ENCODE results near the gene PGC.

PGC gene

DNA sequence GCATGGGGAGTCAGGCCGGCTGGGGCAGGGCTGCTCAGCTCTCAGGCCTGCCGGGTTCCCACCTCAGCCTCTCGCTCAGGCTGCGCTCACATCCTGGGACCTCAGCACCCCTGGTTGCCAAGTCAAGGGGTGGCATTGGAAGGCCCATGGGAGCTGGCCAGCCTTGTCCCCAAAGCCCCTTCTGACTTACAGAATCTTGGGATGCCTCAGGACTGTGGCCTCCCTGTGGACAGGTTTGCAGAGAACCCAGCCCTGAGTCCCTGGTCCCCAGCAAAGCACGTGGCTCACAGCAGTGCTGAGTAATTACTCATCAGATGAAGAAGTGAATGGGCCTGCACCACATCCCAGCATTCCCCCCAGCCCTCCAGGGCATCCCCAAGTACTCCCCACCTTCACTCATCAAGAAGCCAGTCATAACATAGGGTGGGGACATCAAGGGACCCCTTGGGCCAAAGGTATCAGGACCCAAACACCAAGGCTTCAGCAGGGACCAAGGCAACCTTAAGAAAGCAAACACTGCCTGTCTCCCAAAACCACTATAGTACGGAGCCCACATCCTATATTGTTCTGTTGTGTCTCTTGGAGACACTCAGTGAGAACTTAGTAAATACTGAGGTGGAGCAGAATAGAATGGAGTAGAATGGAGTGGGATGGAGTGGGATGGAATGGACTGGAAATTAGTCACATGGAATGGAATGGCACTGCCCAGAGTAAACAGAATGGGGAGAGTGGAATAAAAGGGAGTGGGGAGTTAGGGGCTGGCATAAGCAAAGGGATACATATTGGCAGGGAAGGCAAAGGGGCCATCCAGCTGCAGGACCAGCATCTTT is 3.6 kb downstream of the PGC start:
- no peak for DNase-seq

DNA sequence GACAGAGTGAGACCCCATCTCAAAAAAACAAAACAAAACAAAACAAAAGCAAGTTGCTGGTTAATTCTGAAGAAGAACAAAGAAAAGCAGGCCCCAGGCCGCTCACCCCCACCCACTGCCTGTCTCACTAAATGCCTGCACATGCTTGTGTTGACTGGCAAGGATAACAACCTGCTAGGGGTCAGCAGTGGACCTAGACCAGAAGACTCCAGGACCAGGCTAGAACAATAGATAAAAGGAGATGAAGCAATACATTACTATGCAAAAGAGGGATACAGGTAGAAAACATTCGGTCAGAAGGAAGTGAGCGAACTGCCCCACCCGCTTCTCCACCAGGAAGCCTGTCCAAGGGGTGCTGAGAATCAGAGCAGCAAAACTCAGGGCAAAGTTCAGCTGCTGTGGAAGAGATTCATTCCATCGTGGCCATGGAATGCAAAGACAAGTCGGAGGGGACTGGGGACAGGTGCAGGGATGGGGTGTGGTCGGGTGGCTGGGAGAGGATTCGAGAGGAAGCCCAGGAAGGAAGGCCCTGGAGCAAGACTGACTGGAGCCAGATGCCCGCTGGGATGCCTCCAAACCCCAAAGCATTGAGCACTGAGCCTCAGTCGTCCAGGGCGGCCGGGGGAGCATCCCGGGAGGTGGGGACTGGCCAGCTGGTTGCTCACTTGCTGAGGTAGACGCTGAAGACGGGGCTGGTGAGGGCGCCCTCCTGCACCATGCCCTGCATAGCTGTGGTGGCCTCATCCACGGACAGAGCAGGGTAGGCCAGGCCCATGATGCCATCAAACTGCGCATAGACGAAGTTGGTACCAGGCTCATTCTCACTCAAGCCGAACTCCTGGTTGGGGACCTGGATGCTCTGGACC is 5.3 kb downstream of the PGC start:
- no peak for DNase-seq

DNA sequence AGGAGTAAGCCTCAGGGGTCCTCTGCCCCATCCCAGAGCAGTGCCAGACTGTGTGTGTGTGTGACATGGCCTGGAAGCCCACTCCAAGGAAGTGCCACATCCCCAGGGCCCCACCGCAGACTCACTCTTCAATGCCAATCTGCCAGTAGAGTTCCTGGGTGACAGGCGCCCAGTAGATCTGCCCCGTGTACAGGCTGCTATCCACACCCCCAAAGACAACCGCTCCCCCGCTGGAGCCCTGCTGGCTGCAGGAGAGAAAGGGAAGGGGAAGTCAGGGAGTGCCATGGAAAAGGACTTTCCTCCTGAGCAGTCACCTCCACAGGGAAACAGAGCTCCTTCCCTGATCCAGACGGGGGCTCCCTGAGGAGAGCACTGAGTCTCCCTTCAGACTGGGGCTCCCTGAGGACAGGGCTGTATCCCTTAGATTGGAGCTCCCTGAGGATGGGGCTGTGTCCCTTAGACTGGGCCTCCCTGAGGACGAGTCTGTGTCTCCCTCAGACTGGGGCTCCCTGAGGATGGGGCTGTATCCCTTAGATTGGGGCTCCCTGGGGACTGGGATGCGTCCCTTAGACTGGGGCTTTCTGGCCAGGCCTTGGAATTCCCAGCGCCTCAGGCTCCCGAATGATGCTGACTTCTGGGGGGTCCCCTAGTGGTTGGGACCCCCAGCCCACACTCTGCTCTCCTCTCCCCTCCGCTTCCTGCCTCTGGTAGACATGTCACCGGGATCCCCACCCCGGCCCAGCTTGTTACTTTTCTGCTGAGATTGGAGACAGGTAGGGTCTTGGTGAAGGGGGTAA is 6.6 kb downstream of the PGC start:
- DNase-seq = no peak

DNA sequence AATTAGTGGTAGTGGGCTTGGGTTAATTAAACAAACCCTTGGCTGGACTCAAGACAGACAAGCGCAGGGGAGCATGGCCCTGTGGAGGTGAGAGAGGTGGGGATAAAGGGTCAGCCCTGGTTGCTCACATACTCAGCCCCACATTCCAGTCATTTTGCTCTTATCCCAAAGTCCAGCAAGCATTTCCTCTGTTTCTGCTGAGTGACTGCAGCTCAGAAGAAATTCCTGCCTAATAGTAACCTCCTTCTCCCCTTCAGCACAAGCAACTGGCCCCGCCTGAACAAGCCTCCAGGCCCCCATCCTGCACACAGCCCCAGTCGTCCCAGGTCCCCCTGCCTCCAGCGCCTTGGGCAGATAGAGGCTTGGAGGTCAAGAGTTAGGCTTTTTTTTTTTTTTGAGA is 8.2 kb downstream of the PGC start:
- no peak for DNase-seq

DNA sequence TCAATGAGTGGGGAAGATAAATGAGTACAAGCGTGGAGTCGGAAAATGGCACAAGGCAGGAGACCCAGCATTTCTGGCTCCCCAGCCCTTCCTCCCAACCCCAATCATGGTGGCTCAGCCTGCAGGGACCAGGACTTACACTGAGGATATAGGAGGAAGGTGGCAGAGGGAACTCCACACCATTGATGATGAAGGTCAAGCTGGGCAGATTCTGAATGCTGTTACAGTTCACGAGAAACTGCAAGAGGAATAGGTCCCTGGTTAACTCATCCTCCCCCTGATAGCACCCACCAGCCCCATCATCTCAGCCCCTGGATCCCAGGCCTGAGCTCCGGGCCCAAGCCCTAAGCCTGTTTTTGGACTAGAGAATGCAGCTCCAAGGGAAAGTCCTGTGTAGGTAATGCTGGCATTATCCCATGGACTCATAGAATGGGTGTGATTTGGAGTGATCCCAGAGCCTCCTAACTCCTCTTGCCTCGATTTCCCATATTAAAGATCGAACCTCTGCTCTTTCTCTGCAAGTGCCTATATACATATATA is 9.5 kb downstream of the PGC start:
- DNase-seq = no peak

DNA sequence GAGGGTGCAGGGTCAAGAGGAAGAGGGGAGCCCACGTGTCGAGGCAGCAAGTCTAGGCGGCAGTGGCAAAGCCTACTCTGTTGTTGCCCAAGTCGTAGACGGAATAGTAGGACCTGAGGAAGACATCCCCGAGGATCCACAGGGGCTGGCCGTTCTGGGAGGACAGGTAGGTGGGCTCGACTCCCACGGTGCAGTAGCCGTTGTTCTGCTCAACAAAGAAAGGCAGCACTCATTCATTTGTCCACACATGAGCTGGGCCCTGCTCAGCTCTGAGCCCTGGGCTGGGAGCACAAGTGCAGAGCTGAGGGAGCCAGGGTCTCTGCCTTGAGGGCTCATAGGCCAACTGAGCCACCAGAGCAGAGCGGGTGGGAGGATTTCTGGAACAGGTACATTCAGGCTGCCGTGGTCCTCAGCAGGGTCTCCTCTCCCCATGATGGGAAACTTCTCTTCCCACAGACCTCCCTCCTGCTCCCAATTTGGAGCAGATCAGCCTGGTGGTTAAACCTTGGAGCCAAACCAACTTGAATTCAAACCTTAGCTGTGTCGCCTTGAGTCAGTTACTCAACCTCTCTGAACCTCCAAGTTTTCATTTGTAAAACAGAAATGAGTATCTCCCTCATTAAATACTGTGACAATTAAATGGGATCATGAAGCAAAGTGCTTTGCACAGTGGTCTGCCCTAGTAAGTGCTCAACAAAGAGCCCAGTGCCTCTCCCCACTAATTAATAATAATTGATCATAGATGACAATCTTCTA is 10.2 kb downstream of the PGC start:
- DNase-seq = no peak

DNA sequence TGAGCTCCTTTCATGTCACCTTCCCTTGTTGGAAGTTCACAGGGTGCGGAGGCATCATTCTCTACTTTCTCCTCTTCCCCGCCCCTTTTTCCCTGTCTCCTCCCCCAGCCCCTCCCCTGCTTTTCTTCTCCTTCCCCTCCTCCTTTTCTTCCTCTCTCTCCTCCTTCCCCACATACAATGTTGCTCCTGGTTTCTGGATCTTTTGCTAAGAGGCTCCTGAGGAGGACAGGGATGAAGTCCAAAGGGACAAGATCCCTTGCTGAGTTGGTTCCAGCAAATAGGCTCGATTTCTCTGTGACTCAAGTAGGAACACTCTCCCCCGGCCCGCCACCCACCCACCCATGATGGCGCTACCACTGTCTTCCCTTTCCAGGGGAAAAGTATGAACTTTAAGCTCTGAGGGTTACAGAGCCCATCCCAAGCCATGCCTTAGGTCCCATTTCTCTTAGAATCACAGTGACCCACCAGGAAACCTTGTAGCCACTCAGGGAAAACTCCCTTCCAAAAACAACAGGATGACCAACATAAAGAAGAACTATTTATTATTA is 10.9 kb downstream of the PGC start:
- no peak for DNase-seq

DNA sequence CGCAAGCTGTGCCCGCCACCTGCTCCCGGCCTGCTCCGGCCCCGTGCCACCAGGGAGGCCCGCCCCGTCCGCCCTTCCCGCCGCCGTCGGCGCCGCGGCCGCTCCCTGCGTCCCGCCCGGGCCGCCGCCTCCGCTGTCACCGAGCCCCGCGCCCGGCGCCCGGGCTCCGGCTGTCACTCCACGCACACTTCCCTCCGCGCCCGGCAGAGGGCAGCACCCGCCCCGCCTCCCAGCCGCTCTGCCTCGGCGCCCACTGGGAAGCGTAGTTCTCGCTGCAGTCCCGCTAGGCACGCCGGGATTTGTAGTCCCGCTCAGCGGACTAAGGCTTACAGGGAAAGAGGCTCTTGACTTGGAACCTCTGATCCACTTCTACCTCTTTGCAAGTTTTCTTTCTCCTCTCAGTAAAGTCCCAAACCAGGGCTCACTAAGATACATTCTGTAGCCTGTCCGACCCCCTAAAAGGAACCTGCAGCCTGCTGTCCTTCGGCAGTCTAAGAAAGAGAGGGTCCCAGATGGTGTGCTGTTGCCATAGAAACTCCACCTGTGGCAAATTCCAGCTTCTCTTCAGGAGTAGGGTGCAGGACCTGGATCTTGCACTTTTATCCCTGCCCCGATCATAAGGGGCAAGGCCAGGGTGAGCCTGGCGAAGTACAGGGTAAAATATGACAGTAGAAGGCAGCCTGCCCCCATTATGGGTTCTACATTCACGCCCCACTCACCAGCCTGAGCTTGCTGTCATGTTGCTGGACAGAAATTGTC is 11.6 kb downstream of the PGC start, which contains the start of gene TFEB:
Gene TFEB (minus strand): TSS at position 182 of the 759 bp plus-strand sequence. CDS start 44,395 bp downstream, outside the sequence.
- peak; percentile 91 to 94 for DNase-seq

DNA sequence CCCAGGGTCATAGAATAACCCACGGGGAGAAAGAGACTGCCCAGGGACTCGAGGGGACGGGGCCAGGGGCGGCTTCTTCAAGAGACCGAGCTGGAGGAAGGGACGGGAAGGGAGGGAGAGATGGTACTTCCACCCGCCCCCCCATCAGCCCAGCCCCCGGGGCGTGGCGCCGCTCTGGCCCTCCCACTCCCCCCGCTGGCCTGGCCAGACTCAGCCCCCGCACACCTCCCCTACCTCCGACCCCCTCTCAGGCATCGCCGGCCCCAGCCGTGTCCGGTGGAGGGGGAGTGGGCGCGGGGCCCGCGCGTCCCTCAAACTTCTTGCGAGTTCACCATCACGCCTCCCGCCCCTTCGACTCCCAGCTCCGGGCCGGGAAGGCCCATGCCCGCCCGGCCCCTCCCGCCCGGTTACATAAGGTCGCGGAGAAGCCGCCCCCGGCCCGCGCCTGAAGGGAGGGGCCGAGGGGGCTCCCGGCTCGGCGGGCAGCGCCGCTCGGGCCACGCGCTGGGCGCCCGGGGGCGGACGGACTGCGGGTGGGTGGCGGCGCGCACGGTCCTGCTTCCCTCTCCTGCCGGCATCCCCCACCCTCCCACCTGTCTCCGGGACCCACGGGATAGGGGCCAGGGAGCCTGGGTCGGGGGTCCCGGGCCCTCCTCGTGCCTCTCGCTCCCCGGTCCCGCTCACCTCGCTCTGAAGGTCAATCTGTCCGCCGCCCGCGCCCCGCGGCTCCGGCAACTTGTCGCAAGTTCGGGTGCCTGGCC is 12.4 kb downstream of the PGC start:
- peak; percentile 64 to 69 for DNase-seq

DNA sequence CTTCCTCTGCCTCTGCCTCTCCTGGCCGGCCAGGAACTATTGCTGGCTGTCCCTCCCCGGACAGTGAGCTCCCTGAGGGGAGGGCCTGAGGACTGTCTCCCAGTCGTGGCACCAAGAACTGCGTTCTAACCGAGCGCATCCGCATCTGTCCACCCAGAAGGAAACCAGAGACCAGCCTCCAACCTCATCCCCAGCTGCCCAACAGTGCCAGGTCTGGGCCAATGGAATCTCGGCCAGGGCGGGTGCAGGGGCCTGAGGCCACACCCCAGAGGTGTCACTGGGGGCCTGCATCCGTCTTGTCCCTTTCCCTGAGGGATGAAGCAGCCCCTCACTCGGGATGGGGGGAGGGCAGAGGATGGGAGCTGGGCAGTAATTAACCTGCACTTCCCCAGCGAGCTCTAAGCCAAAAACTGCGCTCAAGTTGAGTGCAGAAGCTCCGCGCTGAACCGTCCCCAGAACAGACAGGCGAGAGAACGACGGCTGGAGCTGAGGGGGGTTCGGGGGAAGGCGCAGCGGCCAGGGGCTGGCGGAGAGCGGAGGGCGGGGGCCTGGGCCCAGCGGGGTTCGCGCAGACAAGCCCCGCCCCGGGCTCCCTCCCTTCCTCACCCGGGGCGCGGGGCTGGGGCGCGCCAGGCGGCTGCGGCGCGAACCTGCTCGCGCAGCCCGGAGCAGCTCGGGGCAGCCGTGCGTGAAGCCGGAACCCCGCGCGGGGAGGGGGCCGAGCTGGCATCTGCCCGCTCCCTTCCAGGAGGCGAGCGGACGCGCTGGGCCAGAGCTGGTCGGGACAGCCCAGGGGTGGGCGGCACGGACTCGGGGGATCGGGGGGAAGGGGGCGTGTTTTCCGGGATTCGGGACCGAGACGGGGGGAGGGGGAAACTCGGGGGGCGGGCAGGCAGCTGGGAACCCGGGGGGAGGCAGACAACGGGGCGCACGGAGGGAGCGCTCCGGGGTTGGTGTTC is 13.2 kb downstream of the PGC start:
- DNase-seq = peak; percentile 59 to 63

DNA sequence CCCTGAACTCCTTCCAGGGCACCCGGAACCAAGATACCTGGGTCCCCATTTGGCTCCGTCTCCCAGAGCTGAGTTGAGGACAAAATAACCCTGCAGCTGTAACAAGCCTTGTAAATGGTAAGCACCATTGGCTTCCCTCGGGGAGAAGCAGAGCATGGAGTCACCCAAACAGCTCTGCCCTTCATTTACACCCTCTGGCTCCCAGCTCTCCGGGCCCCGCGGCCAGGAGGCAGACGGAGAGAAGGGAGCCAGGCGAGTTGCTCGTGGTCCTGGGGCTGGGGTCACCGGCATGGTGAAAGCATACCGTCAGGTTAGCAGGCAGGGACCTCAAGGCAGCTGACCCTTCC is 13.9 kb downstream of the PGC start:
- DNase-seq = no peak

DNA sequence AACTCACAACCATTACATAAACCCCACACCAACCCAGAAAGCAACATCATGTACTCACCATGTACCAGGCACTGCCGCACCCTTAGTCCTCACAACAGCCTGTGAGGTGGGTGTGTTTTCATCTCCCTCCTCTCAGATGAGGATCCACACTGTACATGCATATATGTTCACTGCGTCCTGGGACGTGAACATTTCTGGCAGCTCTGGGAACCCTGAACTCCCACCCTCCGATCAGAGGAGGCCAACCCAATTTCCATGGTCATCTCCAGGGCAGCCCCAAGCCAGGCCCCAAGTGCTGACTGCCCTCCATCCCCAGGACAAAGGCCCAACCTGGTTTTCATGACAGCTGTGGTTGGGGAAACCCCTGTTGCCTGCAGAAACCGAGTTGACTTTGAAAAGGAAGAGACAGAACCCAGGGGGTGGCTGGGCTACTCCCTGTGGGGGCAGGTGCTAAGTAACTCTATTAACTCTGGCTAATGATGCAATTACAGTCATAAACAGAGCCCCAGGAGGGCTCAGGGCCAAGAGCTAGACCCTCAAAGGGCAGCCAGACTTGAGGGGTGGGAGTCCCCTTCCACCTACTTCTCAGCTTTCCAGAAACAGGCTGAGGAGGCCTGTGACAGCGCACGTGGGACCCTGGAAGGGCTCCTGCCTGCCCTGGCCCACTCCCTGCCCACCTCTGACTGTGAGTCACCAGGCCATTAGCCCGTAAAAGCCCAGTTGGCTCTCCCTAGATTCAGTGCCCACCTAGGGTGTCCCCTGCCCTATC is 14.4 kb downstream of the PGC start:
- peak; percentile 52 to 61 for DNase-seq

DNA sequence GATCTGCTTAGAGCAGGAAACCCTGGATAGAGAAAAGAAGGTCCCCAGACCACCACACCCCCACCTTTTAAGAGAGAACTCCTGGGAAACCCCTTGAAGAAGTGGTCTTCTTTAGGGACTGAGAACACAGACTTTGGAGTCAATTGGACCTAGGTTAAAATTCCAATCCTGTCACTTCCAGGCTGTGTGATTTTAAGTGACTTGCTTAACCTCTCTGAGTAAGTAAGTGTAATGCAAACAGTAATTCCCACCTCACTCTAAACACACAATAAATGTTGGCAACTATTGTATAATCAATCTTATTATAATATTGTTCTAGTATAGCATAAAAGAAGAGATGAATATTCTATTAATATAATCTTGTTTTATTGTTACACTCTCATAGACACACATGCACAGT is 15.0 kb downstream of the PGC start:
- DNase-seq = no peak

DNA sequence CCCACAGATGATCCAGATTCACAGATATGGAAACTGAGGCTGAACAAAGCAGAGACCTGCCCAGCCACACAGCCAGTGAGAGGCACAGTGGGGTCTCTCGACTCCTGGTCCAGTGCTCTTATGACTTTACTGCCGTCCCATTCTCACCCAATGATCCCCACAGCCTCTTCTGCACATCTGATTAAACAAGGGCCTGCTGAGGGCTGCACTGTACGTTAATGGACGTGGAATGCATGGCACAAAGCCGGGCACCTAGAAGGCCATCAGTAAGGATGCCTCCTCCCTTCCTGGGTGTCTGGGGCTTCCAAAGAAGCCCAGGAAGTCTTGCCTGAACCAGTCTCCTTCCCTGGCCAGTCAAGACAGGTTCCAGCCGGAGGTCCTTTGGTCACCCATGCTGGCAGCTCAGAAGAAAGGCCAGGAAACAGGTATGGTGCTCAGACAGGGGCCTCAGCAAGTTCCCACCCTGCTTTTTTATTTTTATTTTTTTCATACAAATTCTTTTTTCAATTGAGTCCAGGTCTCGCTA is 15.6 kb downstream of the PGC start:
- no peak for DNase-seq

DNA sequence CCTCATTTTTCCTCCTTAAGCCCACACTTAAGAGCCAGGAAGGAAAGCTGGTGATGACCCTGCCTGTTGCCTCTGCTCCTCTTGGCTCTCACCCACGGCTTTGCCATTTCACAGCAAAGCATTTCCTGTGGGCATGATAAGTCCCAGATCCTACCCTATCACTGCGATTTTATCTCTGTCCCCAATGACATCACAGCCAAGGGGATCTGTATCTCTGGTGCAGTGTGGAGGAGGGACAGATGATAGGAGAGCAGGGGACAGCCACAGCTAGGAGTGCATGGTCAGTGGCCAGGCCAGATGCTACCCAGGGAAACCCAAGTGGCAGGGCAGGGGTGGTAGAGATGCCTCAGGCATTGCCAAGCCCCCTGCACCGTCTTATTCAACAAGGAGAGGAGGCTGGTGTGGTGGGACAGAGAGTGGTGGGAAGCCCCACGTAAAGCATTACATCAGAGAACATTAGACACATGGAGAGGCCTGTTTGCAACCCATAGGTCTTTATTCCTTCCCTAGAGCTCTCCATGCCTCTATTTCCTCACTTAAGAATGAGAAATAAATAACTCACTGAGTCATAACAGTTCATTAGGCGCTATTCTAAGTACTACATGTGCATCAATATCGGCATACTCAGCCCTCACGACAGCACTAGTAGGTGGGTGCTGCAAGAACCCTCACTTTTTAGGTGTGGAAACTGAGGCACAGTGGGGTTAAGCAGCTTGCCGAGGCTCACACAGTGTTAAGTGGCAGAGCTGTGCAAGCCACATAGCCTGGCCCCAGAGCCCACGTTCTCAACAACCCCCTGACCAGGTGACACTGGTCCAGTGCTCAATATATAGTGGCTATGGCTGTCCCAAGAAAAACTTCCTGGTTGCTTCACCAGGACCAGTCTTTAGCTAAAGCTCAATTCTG is 16.4 kb downstream of the PGC start:
- DNase-seq = no peak

DNA sequence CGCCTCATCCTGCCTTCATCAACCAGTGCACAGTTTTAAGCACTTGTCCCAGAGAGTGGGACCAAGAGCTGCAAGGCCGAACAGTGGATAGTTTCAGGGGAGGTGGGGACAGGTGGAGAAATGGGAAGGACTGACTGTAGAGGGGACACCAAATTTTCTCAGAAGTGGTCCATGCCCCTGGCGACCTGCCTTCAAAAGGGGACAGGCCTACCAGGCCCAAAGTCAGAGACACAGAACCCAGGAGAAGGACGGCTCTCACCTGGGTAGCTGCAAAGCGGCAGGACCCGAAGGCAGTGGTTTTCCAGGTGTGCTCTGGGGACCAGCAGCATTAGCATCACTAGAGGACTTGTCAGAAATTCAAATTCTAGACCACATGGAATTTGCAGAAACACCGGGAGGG is 17.6 kb downstream of the PGC start:
- no peak for DNase-seq

DNA sequence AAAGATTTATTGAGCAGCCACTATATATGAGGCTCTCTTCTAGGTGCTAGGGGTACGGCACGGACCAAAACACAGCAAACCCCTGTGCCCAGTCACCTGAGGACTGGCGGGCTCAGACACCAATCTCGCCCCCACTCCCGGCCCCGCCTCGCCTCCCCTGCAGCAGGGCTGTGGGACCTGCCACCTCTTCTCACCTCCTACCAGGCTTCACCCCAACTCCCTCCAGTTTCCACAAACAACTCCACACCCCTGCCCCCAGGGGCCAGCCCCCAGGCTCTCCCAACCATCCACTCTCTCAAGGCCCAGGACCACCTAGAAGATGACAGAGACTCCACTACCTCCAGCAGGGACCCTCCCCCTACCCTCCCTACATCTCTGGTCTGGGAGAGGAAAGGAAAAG is 18.2 kb downstream of the PGC start:
- DNase-seq = no peak
